Daoy (cell line): Measurements from ENCODE around the gene RAB8B. TPM values are rescaled to one million over a fixed set of nuclear protein-coding genes. Genes with fewer than 3 reads are reported as not detected.

ENCODE experiments used
- DNase-seq: peaks from one replicate; pipeline ENCODE4 v3.0.0-alpha.2; 2015; ENCODE audit warnings: low read depth
- total RNA-seq: library from RNA; depleted of rRNA; stranded (reverse); fragments of >200 nt; shearing (Covaris generic); gene quantifications from 2 replicates; pipeline ENCODE4 v1.2.3, GENCODE V29; 2014

RAB8B gene
- total RNA-seq, 1 experiment from 2014 or later: 29.4 TPM

GRCh38 chr15:63276342-63277037, 87.1 kb downstream of the RAB8B start:
- DNase-seq: no peak

DNA sequence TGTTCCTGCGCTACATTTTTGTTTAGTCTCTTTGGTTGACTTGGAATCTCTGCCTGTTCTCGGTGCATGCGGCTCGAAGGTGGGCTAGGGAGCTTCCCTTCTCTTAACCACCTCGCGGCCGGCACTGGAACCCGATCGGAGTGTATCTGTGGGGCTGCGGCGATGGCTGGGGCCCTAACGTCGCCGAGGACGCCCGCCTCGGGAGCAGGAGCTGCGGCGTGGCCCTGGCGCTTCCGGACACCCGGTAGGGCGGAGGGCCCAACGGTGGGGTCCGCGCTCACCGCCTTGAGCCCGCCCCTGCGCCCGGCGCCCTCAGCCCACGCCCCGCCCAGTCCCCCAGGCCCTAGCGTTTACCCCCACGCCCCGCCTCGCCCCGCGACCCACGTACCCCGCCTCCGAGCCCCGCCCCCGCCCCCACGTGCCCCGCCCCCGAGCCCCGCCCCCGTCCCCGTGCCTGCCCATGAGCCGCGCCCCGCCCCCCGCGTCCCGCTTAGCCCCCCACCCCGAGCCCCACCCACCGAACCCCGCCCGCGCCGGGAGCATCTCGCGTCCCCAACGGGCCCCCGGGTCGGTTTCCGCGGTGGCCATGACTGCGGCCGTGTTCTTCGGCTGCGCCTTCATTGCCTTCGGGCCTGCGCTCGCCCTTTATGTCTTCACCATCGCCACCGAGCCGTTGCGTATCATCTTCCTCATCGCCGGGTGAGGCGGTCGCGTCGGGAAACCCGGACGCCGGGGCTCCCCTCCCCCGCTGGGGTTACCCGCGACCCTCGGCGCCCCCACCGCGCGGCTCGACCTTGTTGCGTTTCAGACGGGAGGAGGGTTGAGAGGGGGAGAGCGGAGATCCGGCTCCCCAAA, 87.9 kb downstream of the RAB8B start, which contains the start of gene APH1B:
TSS of gene APH1B (plus strand) at position 568 of the 855 bp plus-strand sequence. CDS start at position 587, 19 bp downstream.
- DNase-seq: peak; percentile 82

DNA sequence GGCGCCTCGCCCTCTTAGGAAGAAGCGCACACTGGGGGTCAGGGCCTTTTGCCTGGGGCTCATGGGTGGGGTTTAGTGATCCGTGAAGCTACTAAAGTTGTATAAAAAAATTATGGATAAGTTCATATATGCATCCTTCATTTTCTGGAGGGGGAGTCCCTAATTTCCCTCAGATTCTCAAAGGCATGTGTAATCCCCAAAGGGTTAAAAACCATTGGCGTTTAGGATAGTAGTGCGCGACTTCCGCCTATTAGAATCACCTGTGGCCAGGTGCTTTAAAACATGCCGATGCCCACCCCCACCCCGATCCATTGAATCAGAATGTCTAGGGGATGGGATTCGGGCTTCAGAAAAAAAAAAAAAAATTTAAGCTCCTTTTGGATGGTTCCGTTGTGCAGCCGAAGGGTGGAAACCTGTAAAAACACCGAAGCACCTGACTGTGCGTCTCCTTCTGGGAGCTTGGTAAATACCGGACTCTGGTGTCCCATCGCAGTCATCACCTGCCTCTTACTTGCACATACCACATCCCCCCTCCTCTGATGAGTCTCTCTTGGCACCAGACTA, 88.6 kb downstream of the RAB8B start:
- no peak for DNase-seq

- DNase-seq: no peak
Measured at GRCh38 chr15:63283126-63283525, 93.7 kb downstream of the RAB8B start.

DNA sequence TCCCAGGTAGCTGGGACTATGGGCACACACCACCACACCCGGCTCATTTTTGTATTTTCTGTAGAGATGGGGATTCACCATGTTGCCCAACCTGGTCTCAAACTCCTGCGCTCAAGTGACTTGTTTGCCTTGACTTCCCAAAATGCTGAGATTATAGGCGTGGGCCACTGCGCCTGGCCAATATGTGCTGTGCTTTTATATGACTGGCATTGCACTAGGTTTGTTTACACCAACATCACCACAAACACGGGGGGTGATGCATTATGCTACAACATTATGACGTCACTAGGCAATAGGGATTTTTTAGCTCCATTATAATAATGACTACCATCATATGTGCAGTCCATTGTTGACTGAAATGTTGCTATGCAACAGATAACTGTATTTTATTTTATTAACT, 94.9 kb downstream of the RAB8B start:
- no peak for DNase-seq

DNA sequence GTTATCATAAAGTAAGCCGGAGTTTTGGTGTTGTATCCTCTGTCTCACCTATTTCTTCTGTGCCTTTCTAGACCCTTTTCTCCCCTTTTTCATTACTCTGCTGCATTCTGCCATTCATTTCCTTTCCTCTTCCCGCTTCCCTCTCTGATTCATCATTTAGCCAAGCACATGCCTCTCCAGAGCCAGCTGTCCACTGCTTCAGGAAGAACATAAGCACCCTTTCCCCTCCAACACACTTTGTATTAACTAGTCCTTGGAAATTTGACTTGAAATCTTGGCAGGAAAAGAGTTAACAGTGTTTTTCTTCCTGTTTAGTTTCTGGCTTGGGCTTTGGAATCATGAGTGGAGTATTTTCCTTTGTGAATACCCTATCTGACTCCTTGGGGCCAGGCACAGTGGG, 97.7 kb downstream of the RAB8B start:
- DNase-seq: peak; percentile 19

GRCh38 chr15:63288342-63288741, 98.9 kb downstream of the RAB8B start:
- DNase-seq: no peak

DNA sequence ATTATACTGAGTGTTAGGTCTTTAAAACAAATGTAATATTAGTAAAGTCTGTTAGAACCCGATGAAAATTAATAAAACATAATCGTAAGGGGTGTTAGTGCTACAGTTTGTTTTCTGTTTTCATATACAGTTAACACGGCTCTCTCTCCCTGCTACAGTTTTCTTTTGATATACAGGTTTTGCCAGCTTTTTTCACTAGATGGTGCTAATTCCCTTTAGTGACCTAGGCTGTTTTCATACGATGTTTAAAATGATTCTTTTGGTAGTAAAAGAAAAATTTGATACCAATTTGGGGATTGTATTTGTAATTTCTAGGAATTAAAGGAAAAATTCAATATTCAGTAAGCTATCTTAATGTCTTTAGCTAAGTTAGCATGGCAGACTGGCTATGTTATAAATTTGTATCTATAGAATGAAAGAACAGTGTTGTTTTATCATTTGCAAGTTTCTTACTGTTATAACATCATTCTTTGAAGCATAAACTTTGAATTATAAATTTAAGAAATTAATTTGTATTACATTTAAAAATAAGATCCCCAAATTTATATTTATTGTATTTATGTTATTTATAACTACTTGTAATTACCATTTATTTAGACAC, 99.5 kb downstream of the RAB8B start:
- peak; percentile 29 for DNase-seq

- peak; percentile 70 for DNase-seq
Measured at GRCh38 chr15:63291507-63291906, 102.1 kb downstream of the RAB8B start.

- no peak for DNase-seq
Measured at GRCh38 chr15:63292241-63292640, 102.8 kb downstream of the RAB8B start.

DNA sequence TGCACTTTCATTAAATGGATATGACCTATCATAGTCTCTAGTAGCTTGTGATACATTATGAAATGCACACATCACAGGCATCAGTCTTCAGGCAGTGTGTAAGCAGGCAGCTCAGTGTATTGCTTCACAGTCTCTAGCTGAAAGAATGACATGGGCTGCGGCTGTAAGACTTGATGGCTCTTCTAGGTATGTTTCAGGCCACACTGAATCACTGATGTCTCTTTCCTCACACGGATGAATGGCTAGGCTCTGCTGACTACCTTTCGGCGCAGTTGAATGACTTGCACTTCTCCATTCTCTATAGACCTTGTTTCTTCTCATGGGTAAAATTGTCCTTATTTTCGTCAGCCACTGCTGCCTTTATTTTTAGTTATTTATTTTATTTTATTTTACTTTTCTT, 103.4 kb downstream of the RAB8B start:
- no peak for DNase-seq

DNA sequence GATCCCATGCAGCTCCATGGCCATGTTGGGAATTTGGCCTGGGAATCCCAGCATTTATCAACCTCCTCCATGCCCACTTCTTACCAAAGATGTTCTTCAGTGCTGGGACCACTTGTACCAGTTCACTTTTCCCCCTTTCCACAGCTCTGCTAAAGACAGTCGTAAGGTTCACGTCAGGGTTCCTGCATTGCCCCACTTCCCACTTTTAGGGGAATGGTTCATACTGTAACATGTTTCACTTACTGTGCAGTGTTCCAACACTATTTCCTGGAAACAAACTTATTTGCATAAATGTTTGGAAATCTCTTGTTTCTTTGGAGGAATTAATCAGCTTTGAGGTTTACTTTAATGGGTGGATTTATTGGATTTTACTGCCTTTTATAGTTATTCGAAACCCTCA, 105.0 kb downstream of the RAB8B start:
- no peak for DNase-seq

DNA sequence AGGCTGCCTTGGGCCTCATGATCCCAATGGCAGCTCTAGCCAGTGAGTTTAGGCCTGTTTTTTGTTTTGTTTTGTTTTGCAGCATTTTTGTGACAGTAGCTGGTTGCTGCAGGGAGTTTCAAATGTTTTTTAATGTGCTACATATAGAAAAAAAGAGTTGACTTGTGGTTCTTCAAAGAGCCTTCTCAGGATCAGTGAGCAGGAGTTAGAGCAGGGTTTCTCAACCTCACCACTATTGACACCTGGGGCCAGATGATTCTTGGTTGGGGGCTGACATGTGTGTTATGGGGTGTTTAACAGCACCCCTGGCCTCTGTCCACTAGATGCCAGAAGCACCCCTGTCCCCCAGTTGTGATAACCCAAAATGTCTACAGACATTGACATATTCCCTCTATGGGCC, 105.9 kb downstream of the RAB8B start:
- DNase-seq: no peak

GRCh38 chr15:63296195-63296594, 106.8 kb downstream of the RAB8B start:
- no peak for DNase-seq

- no peak for DNase-seq
Measured at GRCh38 chr15:63299943-63300575, 110.7 kb downstream of the RAB8B start.

DNA sequence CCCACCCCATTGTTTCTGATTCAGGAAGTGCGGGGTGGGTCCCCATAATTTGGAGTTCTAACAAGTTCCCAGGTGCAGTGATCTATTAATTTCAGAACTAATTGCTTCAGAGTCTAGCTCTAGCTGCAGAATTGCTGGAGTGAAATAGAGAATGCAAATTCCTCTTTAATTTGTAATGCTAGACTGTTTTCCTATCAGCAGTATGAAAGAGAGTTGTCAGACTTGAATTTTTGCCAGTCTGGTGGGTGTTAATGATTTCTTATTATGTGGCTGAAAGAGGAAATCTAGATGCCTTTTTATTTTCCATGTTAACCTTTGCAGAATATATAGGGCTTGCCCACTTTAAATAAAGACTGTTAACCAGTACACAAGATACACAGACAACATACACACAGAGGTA, 111.7 kb downstream of the RAB8B start:
- no peak for DNase-seq

DNA sequence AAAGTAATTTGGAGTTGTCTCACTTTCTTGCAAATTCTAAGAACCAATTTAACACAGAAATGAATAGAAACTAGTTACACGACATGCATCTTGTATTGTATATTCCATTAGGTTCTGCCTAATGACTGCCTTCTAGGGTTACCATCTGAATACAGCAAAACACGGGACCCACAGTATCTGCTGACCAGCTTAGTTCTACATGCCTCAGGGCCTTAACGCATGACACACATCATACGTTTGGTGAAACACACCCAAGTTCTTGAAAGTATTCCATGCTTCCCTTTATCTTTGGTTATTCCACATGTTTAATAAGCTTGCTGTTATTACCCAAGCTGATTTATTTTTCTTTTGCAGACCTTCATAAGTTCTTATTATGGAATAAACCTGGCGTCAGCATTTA, 115.9 kb downstream of the RAB8B start:
- DNase-seq: no peak

- no peak for DNase-seq
Measured at GRCh38 chr15:63306492-63307073, 117.2 kb downstream of the RAB8B start.

GRCh38 chr15:63308491-63308890, 119.1 kb downstream of the RAB8B start:
- DNase-seq: no peak

DNA sequence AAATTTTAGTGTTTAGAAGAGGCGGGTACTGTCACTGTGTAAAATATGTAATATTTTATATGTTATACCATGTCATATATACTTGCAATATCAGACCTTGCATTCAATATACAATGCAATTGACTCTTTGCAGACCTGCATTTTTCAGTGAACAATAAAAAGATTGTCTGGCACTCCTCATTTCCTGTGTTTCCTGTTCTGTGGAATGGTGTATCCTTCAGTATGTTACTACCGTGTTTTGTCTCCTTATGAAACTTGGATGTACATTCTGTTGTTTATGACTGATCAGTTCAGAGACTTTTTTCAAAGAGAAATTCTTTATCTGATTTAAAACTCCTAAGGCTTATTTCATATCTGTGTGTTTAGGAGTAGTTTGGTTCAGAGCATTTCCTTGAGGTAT, 119.5 kb downstream of the RAB8B start:
- DNase-seq: no peak

GRCh38 chr15:63310646-63311045, 121.2 kb downstream of the RAB8B start:
- DNase-seq: no peak
